GM23338 (cell line): ENCODE measurements around the gene INSL3.

Experiments used
- CTCF ChIP-seq, 2 experiments: fragments of 200-600 bp in 1 of 2; sonication (generic) in 1 of 2; conservative IDR thresholded peaks; 2 replicates each; pipeline versions ENCODE4 v1.5.1 to v1.6.1; 2016 to 2017; ENCODE audit warnings: antibody characterized with exemption in 2 of 2, low read depth in 2 of 2, mild to moderate bottlenecking in 2 of 2, moderate library complexity in 1 of 2
- EZH2 ChIP-seq: fragments of 200-600 bp; sonication (generic); IDR thresholded peaks from one replicate; pipeline ENCODE4 v1.8.0; 2017; ENCODE audit warnings: antibody characterized with exemption, mild to moderate bottlenecking, low read depth; ENCODE audit not compliant: unreplicated experiment
- JUNB ChIP-seq: IDR thresholded peaks from one replicate; pipeline ENCODE4 v1.6.1; 2016; ENCODE audit warnings: antibody characterized with exemption; ENCODE audit not compliant: unreplicated experiment
- POLR2AphosphoS5 ChIP-seq: IDR thresholded peaks from 2 replicates; pipeline ENCODE4 v1.6.1; 2016; ENCODE audit warnings: antibody characterized with exemption, low read depth

DNA sequence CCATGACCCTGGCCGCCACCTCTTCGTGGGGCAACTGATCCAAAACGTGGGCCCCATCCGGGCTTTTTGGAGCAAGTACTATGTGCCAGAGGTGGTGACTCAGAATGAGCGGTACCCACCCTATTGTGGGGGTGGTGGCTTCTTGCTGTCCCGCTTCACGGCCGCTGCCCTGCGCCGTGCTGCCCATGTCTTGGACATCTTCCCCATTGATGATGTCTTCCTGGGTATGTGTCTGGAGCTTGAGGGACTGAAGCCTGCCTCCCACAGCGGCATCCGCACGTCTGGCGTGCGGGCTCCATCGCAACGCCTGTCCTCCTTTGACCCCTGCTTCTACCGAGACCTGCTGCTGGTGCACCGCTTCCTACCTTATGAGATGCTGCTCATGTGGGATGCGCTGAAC lies 9.6 kb downstream of the INSL3 start:
- TF ChIP-seq POLR2AphosphoS5 = no peak
- TF ChIP-seq CTCF (conservative IDR thresholded peaks at IDR 0.05; ENCODE audit: low read depth in 2 of 2) = no peak
- TF ChIP-seq EZH2 = no peak
- TF ChIP-seq JUNB = no peak
